ENCODE measurements around the gene SLC35A3. TPM values are rescaled to one million over a fixed set of nuclear protein-coding genes. Genes with fewer than 3 reads are reported as not detected.

The SLC35A3 gene
- total RNA-seq, 1 donor from 2014 or later, result 14.7 TPM

DNA sequence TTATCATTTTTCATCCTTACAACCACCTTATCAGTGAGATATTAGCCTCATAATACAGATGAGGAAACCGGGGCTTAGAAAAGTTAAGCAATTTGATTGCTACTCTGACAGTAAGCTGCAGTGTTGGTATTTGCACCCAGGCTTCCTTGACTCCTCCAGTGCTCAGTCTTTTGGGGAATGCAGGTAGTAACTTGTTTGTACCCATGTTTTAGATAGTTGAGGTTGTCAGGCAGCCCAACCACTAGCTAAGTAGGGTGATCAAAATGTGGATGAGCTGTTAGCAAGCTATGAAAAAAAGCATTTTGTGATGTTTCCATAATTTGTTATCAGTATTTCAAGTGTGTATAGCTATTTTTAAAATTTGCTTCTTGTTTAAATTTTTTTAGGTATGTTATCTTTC is 82.1 kb downstream of the SLC35A3 start:
- no peak for DNase-seq (ENCODE audit: low spot score)
- H3K4me1 Mint-ChIP-seq (ENCODE audit: low read depth), result peaks cover 37% of the 10 kb centered on the region
- H3K36me3 Mint-ChIP-seq (ENCODE audit: low read depth), result peaks cover 5% of the 10 kb centered on the region
- no peaks in the 10 kb centered on the region for H3K27me3 Mint-ChIP-seq (ENCODE audit: low read depth)
- no peak overlapping the region for H3K27ac Mint-ChIP-seq (ENCODE audit: unreplicated experiment)
- no peaks in the 10 kb centered on the region for H3K9me3 Mint-ChIP-seq (ENCODE audit: low read depth)
- TF ChIP-seq, protein P1, sequence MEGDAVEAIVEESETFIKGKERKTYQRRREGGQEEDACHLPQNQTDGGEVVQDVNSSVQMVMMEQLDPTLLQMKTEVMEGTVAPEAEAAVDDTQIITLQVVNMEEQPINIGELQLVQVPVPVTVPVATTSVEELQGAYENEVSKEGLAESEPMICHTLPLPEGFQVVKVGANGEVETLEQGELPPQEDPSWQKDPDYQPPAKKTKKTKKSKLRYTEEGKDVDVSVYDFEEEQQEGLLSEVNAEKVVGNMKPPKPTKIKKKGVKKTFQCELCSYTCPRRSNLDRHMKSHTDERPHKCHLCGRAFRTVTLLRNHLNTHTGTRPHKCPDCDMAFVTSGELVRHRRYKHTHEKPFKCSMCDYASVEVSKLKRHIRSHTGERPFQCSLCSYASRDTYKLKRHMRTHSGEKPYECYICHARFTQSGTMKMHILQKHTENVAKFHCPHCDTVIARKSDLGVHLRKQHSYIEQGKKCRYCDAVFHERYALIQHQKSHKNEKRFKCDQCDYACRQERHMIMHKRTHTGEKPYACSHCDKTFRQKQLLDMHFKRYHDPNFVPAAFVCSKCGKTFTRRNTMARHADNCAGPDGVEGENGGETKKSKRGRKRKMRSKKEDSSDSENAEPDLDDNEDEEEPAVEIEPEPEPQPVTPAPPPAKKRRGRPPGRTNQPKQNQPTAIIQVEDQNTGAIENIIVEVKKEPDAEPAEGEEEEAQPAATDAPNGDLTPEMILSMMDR (IDR thresholded peaks at IDR 0.05), result no peak
- no peak overlapping the region for H3K4me3 Mint-ChIP-seq (ENCODE audit: unreplicated experiment)

DNA sequence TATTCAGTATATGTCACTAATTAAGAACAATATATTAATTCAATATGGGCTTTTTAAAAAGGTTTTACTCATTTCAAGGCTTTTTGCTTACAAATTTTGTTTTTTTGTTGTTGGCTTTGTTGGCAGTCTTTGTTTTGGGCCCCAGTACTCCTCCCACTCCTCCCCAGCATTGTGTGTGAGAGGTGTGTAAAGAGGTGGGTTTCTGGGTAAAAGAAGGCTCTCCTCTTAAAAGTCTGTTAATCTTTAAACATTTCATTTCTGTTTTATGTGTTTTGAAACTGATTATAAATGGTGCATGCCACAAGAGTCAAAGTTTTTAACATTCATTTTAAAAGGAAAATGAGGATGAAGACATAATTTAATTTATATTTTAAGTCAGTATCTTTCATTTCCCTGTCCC is 83.3 kb downstream of the SLC35A3 start:
- no peak overlapping the region for H3K27ac Mint-ChIP-seq (ENCODE audit: unreplicated experiment)
- H3K4me3 Mint-ChIP-seq (ENCODE audit: unreplicated experiment), result no peak overlapping the region
- DNase-seq (ENCODE audit: low spot score), result no peak
- H3K36me3 Mint-ChIP-seq (ENCODE audit: low read depth), result peaks cover 5% of the 10 kb centered on the region
- H3K27me3 Mint-ChIP-seq (ENCODE audit: low read depth), result no peaks in the 10 kb centered on the region
- TF ChIP-seq, protein P1 (IDR thresholded peaks at IDR 0.05), result no peak
- H3K9me3 Mint-ChIP-seq (ENCODE audit: low read depth), result no peaks in the 10 kb centered on the region
- peaks cover 35% of the 10 kb centered on the region for H3K4me1 Mint-ChIP-seq (ENCODE audit: low read depth)

DNA sequence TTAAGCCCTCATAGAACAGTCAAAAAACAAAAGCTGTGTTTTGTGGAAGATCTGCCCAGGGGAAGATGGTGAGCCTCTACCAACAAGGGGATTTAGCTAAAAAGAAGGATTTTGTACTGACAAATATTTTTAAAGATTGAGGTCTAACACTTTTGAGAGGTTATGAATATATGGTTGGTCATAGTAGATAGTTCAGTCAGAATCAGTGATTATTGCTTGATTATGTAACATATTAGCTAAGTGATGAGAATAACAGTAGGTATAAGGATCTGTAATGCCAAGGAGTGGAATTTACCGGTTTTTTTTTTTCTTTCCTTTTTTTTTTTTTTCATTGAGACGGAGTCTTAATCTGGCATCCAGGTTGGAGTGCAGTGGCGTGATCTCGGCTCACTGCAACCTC is 83.9 kb downstream of the SLC35A3 start:
- H3K27me3 Mint-ChIP-seq (ENCODE audit: low read depth), result no peaks in the 10 kb centered on the region
- H3K36me3 Mint-ChIP-seq (ENCODE audit: low read depth), result peaks cover 5% of the 10 kb centered on the region
- no peak for DNase-seq (ENCODE audit: low spot score)
- peaks cover 30% of the 10 kb centered on the region for H3K4me1 Mint-ChIP-seq (ENCODE audit: low read depth)
- TF ChIP-seq, protein P1 (IDR thresholded peaks at IDR 0.05), result no peak
- peak overlapping the region; percentile 38 for H3K27ac Mint-ChIP-seq (ENCODE audit: unreplicated experiment)
- H3K9me3 Mint-ChIP-seq (ENCODE audit: low read depth), result no peaks in the 10 kb centered on the region
- no peak overlapping the region for H3K4me3 Mint-ChIP-seq (ENCODE audit: unreplicated experiment)

DNA sequence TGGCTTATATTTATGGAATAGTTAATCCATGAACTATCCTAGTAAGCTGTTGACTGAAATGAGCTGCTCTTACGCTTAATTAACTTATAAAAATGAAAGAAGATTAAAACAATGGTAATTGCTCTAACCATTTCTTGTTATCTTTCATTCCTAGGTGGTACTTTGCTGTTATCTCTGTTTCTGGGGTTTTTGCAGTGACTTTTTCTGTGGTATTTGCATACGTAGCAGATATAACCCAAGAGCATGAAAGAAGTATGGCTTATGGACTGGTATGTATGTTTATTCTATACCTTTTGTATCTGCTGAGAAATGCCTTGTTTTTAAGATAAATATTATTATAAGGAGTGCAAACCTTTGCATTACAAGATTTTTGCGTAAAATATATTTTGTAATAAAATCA is 91.9 kb downstream of the SLC35A3 start:
- DNase-seq (ENCODE audit: low spot score), result no peak
- Mint-ChIP-seq H3K4me1 (ENCODE audit: low read depth) (peaks cover 4% of the 10 kb centered on the region), H3K27ac (ENCODE audit: unreplicated experiment) (no peak overlapping the region), H3K9me3 (ENCODE audit: low read depth) (no peaks in the 10 kb centered on the region), H3K27me3 (ENCODE audit: low read depth) (no peaks in the 10 kb centered on the region), H3K36me3 (ENCODE audit: low read depth) (peaks cover 16% of the 10 kb centered on the region), H3K4me3 (ENCODE audit: unreplicated experiment) (no peak overlapping the region)
- TF ChIP-seq, protein P1 (IDR thresholded peaks at IDR 0.05), result no peak

DNA sequence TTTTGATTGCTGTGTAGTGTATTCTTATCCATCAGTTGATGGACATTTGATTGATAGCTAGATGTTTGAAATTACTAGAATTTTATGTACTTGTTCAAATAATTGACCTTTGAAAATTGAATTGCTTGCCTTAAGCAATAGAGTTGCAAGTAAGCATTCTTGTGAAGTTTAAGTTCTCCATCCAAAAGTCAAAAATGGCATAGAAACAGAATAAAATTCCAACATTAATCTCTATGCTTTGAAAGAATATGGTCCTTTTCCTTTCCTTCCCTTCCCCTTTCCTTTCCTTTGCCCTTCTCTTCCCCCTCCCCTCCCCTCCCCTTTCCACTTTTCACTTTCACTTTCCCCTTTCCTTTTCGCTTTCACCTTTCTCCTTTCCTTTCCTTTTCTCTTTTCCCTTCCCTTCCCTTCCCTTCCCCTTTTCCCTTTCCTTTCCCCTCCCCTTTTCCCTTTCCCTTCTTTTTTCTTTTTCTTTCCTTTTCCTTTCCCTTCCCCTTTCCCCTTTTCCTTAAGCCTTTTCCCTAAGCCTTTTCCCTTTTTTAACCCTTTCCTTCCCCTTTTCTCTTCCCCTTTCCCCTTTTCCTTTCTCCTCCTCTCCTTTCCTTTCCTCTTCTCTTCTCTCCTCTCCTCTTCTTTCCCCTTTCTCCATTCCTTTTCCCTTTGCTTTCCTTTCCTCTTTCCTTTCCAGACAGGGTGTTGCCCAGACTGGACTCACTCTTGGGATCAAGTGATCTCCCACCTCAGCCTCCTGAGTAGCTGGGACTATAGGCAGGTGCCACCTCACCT is 95.6 kb downstream of the SLC35A3 start:
- Mint-ChIP-seq H3K27ac (ENCODE audit: unreplicated experiment) (no peak overlapping the region), H3K4me1 (ENCODE audit: low read depth) (no peaks in the 10 kb centered on the region), H3K4me3 (ENCODE audit: unreplicated experiment) (no peak overlapping the region), H3K36me3 (ENCODE audit: low read depth) (peaks cover 36% of the 10 kb centered on the region), H3K9me3 (ENCODE audit: low read depth) (no peaks in the 10 kb centered on the region), H3K27me3 (ENCODE audit: low read depth) (no peaks in the 10 kb centered on the region)
- DNase-seq (ENCODE audit: low spot score), result no peak
- TF ChIP-seq, protein P1 (IDR thresholded peaks at IDR 0.05), result no peak

Measured in chondrocyte (in vitro differentiated cells).